ENCODE measurements around the gene RAMP1.

Gene RAMP1

GRCh38 chr2:237894396-237894979 lies 35.1 kb downstream of the RAMP1 start:
- DNase-seq (ENCODE audit: low read depth in 4 of 4, low spot score in 1 of 4) = no peak

- DNase-seq (ENCODE audit: low read depth in 4 of 4, low spot score in 1 of 4) = no peak
These were observed 35.6 kb downstream of the RAMP1 start for GRCh38 chr2:237894986-237895543.

- DNase-seq (ENCODE audit: low read depth in 4 of 4, low spot score in 1 of 4) = no peak
These were observed 36.4 kb downstream of the RAMP1 start for GRCh38 chr2:237895544-237896506.

GRCh38 chr2:237896507-237896892 lies 37.1 kb downstream of the RAMP1 start:
- no peak for DNase-seq (ENCODE audit: low read depth in 4 of 4, low spot score in 1 of 4)

- no peak for DNase-seq (ENCODE audit: low read depth in 4 of 4, low spot score in 1 of 4)
These were observed 37.5 kb downstream of the RAMP1 start for GRCh38 chr2:237896956-237897355.

- no peak for DNase-seq (ENCODE audit: low read depth in 4 of 4, low spot score in 1 of 4)
These were observed 38.6 kb downstream of the RAMP1 start for GRCh38 chr2:237898057-237898414.

- DNase-seq (ENCODE audit: low read depth in 4 of 4, low spot score in 1 of 4) = no peak
These were observed 41.7 kb downstream of the RAMP1 start for GRCh38 chr2:237900891-237901831.

GRCh38 chr2:237901932-237902850 lies 42.8 kb downstream of the RAMP1 start:
- DNase-seq (ENCODE audit: low read depth in 4 of 4, low spot score in 1 of 4) = no peak

GRCh38 chr2:237904831-237905599 lies 45.6 kb downstream of the RAMP1 start:
- DNase-seq (ENCODE audit: low read depth in 4 of 4, low spot score in 1 of 4) = no peak

- no peak for DNase-seq (ENCODE audit: low read depth in 4 of 4, low spot score in 1 of 4)
These were observed 47.7 kb downstream of the RAMP1 start for GRCh38 chr2:237907144-237907543.

GRCh38 chr2:237909075-237909695 lies 49.8 kb downstream of the RAMP1 start:
- no peak for DNase-seq (ENCODE audit: low read depth in 4 of 4, low spot score in 1 of 4)

- DNase-seq (ENCODE audit: low read depth in 4 of 4, low spot score in 1 of 4) = no peak
These were observed 50.5 kb downstream of the RAMP1 start for GRCh38 chr2:237909801-237910475.

- no peak for DNase-seq (ENCODE audit: low read depth in 4 of 4, low spot score in 1 of 4)
These were observed 51.3 kb downstream of the RAMP1 start for GRCh38 chr2:237910576-237911362.

GRCh38 chr2:237911363-237912017 lies 52.1 kb downstream of the RAMP1 start:
- no peak for DNase-seq (ENCODE audit: low read depth in 4 of 4, low spot score in 1 of 4)

GRCh38 chr2:237912271-237913192 lies 53.1 kb downstream of the RAMP1 start:
- DNase-seq (ENCODE audit: low read depth in 4 of 4, low spot score in 1 of 4) = no peak
